Ishikawa (cell line): Measurements from ENCODE around the gene COL9A2.

ENCODE experiments used
- CEBPB ChIP-seq: IDR thresholded peaks from 2 replicates; pipeline ENCODE4 v1.6.1; 2012
- CREB1 ChIP-seq: IDR thresholded peaks from 2 replicates; pipeline ENCODE4 v1.6.1; 2012; ENCODE audit warnings: low read depth
- EGR1 ChIP-seq: IDR thresholded peaks from 2 replicates; pipeline ENCODE4 v1.6.1; 2012
- EP300 ChIP-seq: IDR thresholded peaks from 2 replicates; pipeline ENCODE4 v1.6.1; 2012; ENCODE audit warnings: borderline replicate concordance
- FOXM1 ChIP-seq: IDR thresholded peaks from 2 replicates; pipeline ENCODE4 v1.6.1; 2012; ENCODE audit warnings: low read depth, borderline replicate concordance
- NFIC ChIP-seq: IDR thresholded peaks from 2 replicates; pipeline ENCODE4 v1.6.1; 2012
- RAD21 ChIP-seq: IDR thresholded peaks from 2 replicates; pipeline ENCODE4 v1.6.1; 2012; ENCODE audit warnings: low read depth
- TAF1 ChIP-seq: IDR thresholded peaks from 2 replicates; pipeline ENCODE4 v1.6.1; 2012; ENCODE audit warnings: low read depth, mild to moderate bottlenecking
- TCF12 ChIP-seq: IDR thresholded peaks from 2 replicates; pipeline ENCODE4 v1.6.1; 2012; ENCODE audit warnings: low read depth
- TEAD4 ChIP-seq: IDR thresholded peaks from 2 replicates; pipeline ENCODE4 v1.6.1; 2012
- YY1 ChIP-seq: IDR thresholded peaks from 2 replicates; pipeline ENCODE4 v1.6.1; 2012; ENCODE audit warnings: low read depth
- ZBTB7A ChIP-seq: IDR thresholded peaks from 2 replicates; pipeline ENCODE4 v1.6.1; 2012; ENCODE audit warnings: low read depth
- TF ChIP-seq, protein P1 (sequence below): IDR thresholded peaks from 2 replicates; pipeline ENCODE4 v1.6.1; 2012
- TF ChIP-seq, protein P2 (sequence below): IDR thresholded peaks from 2 replicates; pipeline ENCODE4 v1.6.1; 2012
- TF ChIP-seq, protein P3 (sequence below): IDR thresholded peaks from 2 replicates; pipeline ENCODE4 v1.6.1; 2012; ENCODE audit warnings: low read depth, mild to moderate bottlenecking

The COL9A2 gene

DNA sequence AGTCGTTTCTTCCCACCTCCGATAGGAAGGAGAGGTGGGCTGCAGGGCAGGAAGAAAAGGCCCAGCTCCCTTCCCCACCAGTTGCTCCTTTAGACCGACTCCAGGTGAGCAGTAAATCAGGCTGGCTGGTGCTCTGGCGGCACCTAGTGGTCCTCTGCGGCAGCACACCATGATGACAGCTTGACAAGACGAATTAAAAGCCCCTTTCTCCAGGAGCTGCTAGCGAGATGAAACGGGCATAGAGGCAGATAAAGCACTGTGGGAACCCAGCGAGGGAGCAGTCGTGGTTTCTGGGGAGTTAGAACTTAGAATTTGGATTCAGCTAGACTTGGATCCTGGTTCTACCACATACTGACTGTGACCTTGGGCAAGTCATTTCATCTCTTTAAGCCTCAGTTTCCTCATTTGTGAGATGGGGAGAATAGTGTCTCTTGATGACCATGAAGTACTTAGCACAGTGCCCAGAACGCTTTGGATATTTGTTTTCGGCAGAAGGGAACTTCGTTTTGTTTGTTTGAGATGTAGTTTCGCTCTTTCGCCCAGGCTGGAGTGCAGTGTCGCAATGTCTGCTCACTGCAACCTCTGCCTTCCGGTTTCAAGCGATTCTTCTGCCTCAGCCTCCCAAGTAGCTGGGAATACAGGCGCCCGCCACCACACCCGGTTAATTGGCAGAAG, 21.8 kb upstream of the COL9A2 start:
- TF ChIP-seq TAF1 = no peak
- peak; percentile 61 for TF ChIP-seq CEBPB
- TF ChIP-seq RAD21 = peak; percentile 100

DNA sequence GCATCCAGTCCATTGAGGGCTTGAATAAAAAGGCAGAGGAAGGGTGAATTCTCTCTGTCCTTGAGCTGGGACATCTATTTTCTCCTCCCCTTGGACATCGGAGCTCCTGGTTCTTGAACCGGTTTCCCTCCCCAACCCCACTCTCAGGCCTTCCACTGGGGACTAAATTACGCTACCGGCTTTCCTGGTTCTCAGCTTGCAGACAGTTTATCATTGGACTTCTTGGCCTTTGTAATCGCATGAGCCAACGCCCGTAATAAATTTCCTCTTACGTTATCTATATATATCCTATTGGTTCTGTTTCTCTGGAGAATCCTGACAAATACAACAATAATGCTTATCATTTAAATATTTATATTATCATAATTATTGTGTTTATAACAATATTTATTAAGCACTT, 20.4 kb upstream of the COL9A2 start:
- TF ChIP-seq, protein P1, sequence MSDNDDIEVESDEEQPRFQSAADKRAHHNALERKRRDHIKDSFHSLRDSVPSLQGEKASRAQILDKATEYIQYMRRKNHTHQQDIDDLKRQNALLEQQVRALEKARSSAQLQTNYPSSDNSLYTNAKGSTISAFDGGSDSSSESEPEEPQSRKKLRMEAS = no peak
- TF ChIP-seq NFIC = no peak
- no peak for TF ChIP-seq RAD21
- TF ChIP-seq YY1 = no peak
- TF ChIP-seq, protein P2, sequence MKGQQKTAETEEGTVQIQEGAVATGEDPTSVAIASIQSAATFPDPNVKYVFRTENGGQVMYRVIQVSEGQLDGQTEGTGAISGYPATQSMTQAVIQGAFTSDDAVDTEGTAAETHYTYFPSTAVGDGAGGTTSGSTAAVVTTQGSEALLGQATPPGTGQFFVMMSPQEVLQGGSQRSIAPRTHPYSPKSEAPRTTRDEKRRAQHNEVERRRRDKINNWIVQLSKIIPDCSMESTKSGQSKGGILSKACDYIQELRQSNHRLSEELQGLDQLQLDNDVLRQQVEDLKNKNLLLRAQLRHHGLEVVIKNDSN = no peak
- no peak for TF ChIP-seq FOXM1
- TF ChIP-seq TAF1 = no peak
- TF ChIP-seq ZBTB7A = no peak
- TF ChIP-seq EGR1 = no peak
- TF ChIP-seq CEBPB = no peak
- TF ChIP-seq, protein P3, sequence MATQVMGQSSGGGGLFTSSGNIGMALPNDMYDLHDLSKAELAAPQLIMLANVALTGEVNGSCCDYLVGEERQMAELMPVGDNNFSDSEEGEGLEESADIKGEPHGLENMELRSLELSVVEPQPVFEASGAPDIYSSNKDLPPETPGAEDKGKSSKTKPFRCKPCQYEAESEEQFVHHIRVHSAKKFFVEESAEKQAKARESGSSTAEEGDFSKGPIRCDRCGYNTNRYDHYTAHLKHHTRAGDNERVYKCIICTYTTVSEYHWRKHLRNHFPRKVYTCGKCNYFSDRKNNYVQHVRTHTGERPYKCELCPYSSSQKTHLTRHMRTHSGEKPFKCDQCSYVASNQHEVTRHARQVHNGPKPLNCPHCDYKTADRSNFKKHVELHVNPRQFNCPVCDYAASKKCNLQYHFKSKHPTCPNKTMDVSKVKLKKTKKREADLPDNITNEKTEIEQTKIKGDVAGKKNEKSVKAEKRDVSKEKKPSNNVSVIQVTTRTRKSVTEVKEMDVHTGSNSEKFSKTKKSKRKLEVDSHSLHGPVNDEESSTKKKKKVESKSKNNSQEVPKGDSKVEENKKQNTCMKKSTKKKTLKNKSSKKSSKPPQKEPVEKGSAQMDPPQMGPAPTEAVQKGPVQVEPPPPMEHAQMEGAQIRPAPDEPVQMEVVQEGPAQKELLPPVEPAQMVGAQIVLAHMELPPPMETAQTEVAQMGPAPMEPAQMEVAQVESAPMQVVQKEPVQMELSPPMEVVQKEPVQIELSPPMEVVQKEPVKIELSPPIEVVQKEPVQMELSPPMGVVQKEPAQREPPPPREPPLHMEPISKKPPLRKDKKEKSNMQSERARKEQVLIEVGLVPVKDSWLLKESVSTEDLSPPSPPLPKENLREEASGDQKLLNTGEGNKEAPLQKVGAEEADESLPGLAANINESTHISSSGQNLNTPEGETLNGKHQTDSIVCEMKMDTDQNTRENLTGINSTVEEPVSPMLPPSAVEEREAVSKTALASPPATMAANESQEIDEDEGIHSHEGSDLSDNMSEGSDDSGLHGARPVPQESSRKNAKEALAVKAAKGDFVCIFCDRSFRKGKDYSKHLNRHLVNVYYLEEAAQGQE = no peak
- no peak for TF ChIP-seq TEAD4
- TF ChIP-seq EP300 = no peak
- TF ChIP-seq TCF12 = no peak
- TF ChIP-seq CREB1 = no peak

DNA sequence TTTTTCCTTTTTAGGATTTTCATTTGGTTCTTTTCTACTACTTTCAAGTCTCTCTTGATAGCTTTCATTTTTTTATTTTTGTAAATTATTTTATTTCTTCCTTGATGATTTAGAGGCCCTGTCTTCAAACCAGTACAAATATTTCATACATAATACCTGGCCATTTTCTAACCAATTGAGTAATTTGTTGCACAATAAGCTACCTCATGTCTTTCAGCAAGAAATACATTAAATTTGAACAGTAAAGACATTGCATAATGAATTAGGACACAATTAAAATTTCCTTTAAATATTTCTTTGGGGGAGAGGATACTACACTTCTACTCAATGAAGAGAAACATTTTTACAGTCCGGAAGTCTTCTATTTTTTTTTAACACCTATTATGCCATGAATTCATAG, 15.6 kb upstream of the COL9A2 start:
- no peak for TF ChIP-seq EGR1
- no peak for TF ChIP-seq NFIC
- TF ChIP-seq TAF1 = no peak
- no peak for TF ChIP-seq CEBPB
- no peak for TF ChIP-seq TEAD4
- no peak for TF ChIP-seq YY1
- TF ChIP-seq TCF12 = no peak
- TF ChIP-seq RAD21 = no peak
- TF ChIP-seq, protein P1 = no peak
- TF ChIP-seq ZBTB7A = no peak
- TF ChIP-seq, protein P3 = no peak
- TF ChIP-seq, protein P2 = no peak
- no peak for TF ChIP-seq FOXM1
- no peak for TF ChIP-seq EP300
- TF ChIP-seq CREB1 = no peak

DNA sequence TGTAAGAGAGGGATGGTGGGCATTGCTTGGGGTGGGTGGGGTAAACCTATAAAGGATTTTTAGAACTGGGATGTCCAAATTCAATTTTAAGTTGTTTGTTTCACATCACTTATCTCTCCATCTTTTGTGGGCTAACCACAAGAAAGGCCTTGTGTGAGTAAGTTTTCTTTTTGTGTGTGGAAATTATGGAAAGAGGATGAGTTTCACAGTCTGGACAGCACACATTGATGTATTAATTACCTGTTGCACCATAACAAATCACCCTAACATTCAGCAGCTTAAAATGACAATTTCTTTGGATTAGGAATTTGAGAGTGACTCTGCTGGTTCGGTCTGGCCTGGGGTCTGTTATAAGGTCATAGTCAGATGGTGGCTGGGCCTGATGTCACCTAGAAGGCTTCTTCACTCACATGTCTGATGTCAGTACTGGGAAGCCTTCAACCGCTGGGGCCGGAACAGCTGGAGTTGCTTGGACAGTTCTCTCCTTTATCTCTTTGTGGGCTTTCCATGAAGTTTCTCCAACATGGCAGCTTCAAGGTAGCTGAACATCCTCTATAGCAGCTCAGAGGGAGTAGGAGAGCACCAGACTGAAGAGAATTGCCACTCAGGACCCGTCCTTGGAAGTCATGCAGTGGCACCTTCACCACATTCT, 2.0 kb upstream of the COL9A2 start:
- TF ChIP-seq EP300 (no peak), TAF1 (no peak), YY1 (no peak), FOXM1 (no peak), TEAD4 (no peak)
- TF ChIP-seq, protein P3 = no peak
- TF ChIP-seq, protein P1 = no peak
- TF ChIP-seq, protein P2 = no peak
